ENCODE results near the gene TERC. TPM values are rescaled to one million over a fixed set of nuclear protein-coding genes. Genes with fewer than 3 reads are reported as not detected.

TERC gene
- polyA plus RNA-seq, 1 donor from 2014 or later: not detected

GRCh38 chr3:169790687-169791429 is 26.0 kb upstream of the TERC start:
- Histone ChIP-seq H3K27me3 (ENCODE audit: insufficient read depth, low read depth, low read length) (no peaks in the 10 kb centered on the region), H4K20me1 (ENCODE audit: insufficient read depth) (no peaks in the 10 kb centered on the region)

DNA sequence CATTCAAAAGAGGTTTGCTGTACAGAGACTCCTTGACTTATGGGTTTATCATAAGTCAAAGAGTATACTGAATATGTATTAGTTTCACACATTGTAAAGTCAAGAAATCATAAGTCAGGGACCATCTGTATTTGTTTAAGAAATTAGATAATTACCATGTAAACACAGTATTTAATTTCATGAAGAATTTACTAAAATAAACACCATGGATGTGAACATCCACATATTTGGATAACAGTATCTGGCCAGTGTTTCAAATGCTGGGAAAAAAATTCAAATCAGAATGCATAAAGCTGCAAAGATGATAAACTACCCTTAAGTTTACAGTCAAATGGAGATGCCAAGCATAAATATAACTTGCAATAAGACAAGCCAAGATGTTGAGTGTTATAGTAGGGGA is 25.4 kb upstream of the TERC start:
- Histone ChIP-seq H2AFZ (ENCODE audit: low read depth, low read length) (no peak overlapping the region), H3F3A (ENCODE audit: insufficient read depth, low read length, poor library complexity, severe bottlenecking) (no peaks in the 10 kb centered on the region), H3K27ac (ENCODE audit: low read length) (no peak overlapping the region), H3K27me3 (ENCODE audit: insufficient read depth, low read depth, low read length) (no peaks in the 10 kb centered on the region), H3K9me3 (ENCODE audit: low read length) (no peaks in the 10 kb centered on the region), H3K9me2 (ENCODE audit: insufficient read depth, low read length) (no peaks in the 10 kb centered on the region), H3K36me3 (ENCODE audit: insufficient read depth, low read length) (peaks cover 8% of the 10 kb centered on the region), H3K79me2 (replicated peaks; ENCODE audit: insufficient read depth, low read length) (no peaks in the 10 kb centered on the region), H3K9ac (ENCODE audit: low read length) (no peak overlapping the region), H3K4me3 (ENCODE audit: low read length) (no peak overlapping the region), H4K20me1 (ENCODE audit: insufficient read depth) (no peaks in the 10 kb centered on the region), H3K4me2 (ENCODE audit: low read length) (no peak overlapping the region)
- TF ChIP-seq EP300 (conservative IDR thresholded peaks at IDR 0.05; ENCODE audit: poor library complexity, severe bottlenecking) (no peak), TAF1 (IDR thresholded peaks at IDR 0.05; ENCODE audit: low read depth) (no peak)

More at GRCh38 chr3:169790687-169791429, 26.0 kb upstream of the TERC start:
- Histone ChIP-seq H3K9me2 (ENCODE audit: insufficient read depth, low read length) (no peaks in the 10 kb centered on the region), H3K36me3 (ENCODE audit: insufficient read depth, low read length) (peaks cover 8% of the 10 kb centered on the region), H2AFZ (ENCODE audit: low read depth, low read length) (no peak overlapping the region), H3K9me3 (ENCODE audit: low read length) (no peaks in the 10 kb centered on the region), H3F3A (ENCODE audit: insufficient read depth, low read length, poor library complexity, severe bottlenecking) (no peaks in the 10 kb centered on the region), H3K79me2 (replicated peaks; ENCODE audit: insufficient read depth, low read length) (no peaks in the 10 kb centered on the region), H3K9ac (ENCODE audit: low read length) (no peak overlapping the region), H3K4me2 (ENCODE audit: low read length) (no peak overlapping the region), H3K4me3 (ENCODE audit: low read length) (no peak overlapping the region), H3K27ac (ENCODE audit: low read length) (no peak overlapping the region)
- TF ChIP-seq, protein P1, sequence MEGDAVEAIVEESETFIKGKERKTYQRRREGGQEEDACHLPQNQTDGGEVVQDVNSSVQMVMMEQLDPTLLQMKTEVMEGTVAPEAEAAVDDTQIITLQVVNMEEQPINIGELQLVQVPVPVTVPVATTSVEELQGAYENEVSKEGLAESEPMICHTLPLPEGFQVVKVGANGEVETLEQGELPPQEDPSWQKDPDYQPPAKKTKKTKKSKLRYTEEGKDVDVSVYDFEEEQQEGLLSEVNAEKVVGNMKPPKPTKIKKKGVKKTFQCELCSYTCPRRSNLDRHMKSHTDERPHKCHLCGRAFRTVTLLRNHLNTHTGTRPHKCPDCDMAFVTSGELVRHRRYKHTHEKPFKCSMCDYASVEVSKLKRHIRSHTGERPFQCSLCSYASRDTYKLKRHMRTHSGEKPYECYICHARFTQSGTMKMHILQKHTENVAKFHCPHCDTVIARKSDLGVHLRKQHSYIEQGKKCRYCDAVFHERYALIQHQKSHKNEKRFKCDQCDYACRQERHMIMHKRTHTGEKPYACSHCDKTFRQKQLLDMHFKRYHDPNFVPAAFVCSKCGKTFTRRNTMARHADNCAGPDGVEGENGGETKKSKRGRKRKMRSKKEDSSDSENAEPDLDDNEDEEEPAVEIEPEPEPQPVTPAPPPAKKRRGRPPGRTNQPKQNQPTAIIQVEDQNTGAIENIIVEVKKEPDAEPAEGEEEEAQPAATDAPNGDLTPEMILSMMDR (IDR thresholded peaks at IDR 0.05; ENCODE audit: poor library complexity, severe bottlenecking): no peak
- TF ChIP-seq MXI1 (conservative IDR thresholded peaks at IDR 0.05; ENCODE audit: poor library complexity, severe bottlenecking) (no peak), POLR2AphosphoS5 (IDR thresholded peaks at IDR 0.05) (no peak), REST (IDR thresholded peaks at IDR 0.05; ENCODE audit: borderline replicate concordance) (no peak), RAD21 (conservative IDR thresholded peaks at IDR 0.05) (no peak), SMC3 (conservative IDR thresholded peaks at IDR 0.05; ENCODE audit: poor library complexity) (no peak), TAF1 (IDR thresholded peaks at IDR 0.05; ENCODE audit: low read depth) (no peak), EP300 (conservative IDR thresholded peaks at IDR 0.05; ENCODE audit: poor library complexity, severe bottlenecking) (no peak), EZH2 (IDR thresholded peaks at IDR 0.05; ENCODE audit: borderline replicate concordance, insufficient read depth, low read length, poor library complexity, severe bottlenecking) (no peak)
